Stimulated activated CD4-positive, alpha-beta T cell treated with anti-CD3 and anti-CD28 coated beads, Interleukin-2, amount 100 ng/mL, for 24 hours (primary cell): ENCODE measurements around the gene PTCD3.

Experiments used
- DNase-seq, 2 donors: peaks; one replicate each; pipeline ENCODE4 v3.0.0-alpha.2; 2020

Gene PTCD3

GRCh38 chr2:86082756-86083155 is 23.3 kb upstream of the PTCD3 start:
- DNase-seq = no peak

- no peak for DNase-seq
Measured at GRCh38 chr2:86087936-86088850, 17.8 kb upstream of the PTCD3 start.

- DNase-seq = no peak
Measured at GRCh38 chr2:86094229-86094628, 11.8 kb upstream of the PTCD3 start.

DNA sequence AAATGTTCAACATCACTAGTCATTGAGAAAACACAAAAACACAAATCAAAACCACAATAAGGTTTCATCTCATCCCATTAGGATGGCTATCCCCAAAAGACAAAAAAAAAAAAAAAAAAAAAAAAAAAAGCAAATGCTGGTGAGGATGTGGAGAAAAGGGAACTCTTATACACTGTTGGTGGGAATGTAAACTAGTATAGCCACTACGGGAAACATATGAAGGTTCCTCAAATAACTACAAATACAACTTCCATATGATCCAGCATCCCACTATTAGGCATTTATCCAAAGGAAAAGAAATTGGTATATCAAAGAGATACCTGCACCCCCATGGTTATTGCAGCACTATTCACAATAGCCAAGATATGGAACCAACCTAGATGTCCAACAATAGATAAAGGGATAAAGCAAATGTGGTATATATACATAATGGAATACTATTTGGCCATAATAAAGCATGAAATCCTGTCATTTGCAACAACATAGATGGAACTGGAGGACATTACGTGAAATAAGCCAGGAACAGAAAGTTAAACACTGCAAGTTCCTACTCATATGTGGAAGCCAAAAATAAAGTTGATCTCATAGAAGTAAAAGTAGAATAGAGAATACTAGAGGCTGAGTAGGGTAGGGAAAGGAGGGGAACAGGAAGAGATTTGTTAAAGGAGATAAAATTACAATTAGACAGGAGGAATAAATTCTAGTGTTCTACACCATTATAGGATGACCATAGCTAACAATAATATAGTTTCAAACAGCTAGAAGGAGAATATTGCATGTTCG is 8.7 kb upstream of the PTCD3 start:
- DNase-seq = no peak

DNA sequence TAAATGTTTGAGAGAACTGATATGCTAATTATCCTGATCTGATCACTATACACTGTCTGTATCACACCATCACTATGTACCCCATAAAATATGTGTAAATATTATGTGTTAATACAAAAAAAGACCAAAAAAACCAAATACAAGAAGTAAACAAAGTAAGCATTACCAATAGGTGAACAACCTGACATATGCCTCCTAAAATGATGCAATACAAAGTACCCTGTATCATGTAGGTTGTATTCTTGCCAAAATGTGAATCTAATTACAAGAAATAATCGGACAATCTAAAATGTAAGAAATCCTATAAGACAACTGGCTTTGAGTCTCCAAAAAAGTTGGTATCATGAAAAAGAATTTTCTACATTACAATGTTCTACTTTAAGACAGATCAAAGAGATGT is 8.1 kb upstream of the PTCD3 start:
- DNase-seq = no peak

- DNase-seq = no peak
Measured at GRCh38 chr2:86102157-86102556, 3.9 kb upstream of the PTCD3 start.

DNA sequence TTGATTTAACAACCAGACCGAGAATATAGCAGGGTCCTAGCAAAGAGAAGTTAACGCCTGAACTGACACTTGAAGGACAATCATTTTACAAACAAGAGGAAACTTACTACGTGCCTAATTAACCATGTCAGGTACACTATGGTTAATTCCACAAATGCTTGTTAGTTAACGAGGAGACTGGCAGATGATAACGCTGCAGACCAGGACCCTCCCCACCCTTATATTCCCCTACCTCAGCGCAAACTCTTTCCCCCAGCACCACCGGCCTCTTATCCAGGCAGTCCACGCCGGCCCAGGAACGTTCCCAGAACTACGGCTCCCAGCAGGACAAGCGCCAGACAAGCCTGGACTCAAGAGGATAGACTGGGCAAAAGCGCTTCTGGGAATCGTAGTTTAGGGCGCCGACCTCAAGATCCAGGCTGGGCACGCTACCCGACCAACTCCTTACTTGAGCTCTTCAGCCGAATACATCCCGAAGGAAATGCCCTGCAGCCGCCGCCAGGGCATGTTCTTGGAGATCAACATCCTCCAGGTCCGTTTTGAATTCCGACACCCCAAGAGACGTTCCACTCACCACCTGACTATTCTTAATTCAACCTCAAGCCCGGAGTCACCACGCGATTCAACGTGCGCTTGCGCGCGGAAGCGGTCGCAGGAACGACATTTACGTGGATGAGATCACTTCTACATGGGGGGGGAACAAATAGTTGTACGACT is 625 bp upstream of the PTCD3 start, which contains the start of gene POLR1A:
TSS of gene POLR1A (minus strand) at position 635 of the 717 bp plus-strand sequence. CDS start at position 525, 110 bp downstream.
- peak; percentile 79 to 83 for DNase-seq

- no peak for DNase-seq
Measured at GRCh38 chr2:86107031-86107430, 996 bp downstream of the PTCD3 start.

DNA sequence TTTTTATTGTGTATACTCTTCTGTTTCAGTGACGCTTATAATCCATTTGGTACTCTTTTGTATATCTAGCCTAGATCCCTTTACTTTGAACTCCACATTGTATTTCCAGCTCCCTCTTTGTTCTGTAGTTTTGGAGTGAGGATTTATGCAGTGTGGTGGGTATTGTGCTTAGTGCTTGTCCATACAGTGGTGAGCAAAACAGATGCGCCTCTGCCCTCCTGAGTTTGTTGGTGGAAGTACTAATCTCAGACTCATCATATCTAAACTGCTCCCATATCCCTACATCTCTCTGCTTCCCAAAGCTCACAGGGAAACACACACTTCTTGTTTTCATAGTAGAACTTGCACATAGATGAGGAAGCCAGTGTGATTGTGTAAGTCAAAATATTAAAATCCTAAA is 12.1 kb downstream of the PTCD3 start:
- DNase-seq = no peak

DNA sequence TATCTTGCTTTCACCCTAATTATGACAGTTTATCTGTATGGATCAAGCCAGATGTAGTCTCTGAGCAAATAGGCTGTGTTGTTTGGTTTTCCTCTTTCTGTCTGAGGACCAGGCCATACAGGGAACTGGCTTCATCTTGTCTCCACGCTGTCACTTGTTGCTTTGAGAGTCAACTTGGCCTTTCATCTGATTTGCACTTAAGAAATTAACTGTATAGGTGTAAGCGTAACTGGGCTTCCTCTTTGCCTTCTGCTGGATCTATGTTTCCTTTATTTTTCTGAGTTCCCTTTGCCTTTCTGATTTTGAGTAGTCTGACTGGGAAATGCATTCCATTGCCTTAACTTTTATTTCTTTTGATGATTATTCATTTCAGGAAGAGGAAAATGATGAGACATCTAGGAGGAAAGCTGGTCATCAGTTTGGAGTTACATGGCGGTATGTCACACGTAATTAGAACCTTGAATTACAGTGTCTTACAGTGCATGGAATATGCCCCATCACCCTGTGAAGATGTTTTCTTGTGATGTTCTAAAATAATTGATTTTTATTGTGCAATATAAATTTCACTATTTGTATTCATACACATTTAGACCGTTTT is 17.4 kb downstream of the PTCD3 start:
- DNase-seq = no peak

DNA sequence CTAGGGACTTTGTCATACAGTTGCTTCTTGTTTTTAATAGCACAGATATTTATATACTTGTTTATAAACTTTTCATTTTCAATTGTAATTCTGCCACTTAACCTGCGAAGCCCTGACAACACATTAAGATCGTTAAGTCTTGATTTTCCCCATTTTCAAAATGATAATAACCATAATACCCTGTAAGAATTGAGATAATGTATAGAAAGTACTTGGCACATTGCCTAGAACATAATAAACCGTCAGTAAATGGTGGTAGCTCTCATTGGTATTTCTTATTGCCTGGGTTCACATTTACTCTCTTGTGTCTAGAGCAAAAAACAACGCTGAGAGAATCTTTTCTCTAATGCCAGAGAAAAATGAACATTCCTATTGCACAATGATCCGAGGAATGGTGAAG is 18.6 kb downstream of the PTCD3 start:
- DNase-seq = no peak

DNA sequence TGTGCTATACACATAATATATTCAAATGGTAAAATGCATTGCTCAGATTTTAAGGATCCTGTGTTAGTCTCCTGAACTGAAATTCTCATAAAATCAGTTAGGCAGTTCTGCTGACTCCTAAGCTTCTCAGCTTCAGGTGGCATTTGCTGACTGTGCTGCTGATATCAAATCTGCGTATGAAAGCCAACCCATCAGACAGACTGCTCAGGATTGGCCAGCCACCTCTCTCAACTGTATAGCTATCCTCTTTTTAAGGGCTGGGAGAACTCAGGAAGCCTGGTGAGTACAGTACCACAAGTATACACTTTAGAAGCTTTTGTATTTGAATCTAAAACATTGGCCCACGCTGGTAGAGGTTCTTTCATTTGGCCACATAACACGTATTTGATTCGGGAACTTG is 28.7 kb downstream of the PTCD3 start:
- DNase-seq = no peak

DNA sequence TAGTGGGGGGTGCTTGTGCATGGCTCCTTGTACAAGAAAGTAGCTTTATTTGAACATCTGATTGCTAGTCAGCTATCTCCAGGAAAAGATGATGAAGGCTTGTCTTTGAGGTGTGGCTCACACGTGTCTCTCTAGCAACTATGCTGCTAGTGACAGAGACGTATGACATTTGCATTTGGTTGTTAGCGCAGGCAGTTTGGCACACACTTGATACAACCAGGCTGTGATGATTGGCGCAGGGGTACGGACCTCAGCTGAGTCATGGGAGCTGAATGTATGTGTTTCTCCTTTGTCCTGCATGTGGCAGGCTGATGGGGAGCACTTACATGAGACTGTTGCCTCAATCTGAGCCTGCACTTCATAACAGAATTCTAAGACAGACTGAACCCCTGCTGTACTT is 29.6 kb downstream of the PTCD3 start:
- DNase-seq = no peak

DNA sequence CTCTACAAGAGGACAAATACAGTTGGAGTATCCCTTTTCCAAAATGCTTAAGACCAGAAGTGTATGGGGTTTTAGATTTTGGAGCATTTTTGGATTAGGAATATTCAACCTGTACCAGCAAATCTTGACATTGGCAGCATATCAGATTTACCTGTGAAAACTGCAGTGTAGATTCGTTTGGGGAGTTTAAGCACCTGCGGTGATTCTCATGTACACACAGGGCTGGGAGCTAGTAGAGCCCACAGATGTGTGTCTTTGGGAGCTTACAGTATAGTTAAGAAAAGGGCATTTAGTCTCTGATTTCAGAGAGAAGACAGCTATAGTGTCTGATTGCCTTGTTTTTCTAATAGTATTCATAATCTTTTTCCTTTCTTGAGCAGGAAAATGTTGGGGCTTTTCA is 30.1 kb downstream of the PTCD3 start:
- no peak for DNase-seq

DNA sequence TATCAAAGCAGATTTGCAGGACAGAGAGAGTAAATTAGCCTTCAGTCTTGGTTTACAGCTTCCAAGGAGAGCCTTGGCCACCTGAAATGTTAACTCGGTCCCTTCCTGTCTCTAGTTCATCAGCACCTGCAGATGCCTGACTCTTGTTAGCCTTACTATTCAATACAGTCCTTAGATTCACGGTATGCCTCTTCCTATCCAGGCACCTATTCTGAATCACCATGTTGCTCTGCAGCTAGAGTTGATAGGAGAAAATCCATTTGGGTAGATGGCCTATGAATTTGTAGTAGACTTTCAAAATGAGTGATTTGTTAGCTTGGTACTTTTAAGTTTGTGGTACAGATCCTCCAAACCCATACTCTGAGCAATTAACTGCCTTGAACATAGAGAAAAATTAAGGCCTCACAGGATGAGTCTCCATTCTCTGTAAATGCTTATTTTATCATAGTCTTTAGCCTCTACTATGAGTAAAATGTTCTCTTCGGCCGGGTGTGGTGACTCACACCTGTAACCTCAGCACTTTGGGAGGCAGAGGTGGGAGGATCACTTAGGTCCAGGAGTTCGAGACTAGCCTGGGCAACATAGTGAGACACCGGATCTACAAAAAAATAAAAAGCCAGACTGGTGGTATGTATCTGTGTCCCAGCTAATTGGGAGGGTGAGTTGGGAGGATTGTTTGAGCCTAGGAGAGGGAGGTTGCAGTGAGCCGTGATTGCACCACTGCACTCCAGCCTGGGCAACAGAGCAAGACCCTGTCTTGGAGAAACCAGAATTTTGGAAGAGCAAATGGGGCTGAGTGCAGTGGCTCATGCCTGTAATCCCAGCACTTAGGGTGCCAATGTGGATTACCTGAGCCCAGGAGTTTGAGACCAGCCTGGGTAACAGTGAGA is 32.9 kb downstream of the PTCD3 start:
- no peak for DNase-seq

GRCh38 chr2:86139981-86140380 is 33.9 kb downstream of the PTCD3 start:
- DNase-seq = no peak

DNA sequence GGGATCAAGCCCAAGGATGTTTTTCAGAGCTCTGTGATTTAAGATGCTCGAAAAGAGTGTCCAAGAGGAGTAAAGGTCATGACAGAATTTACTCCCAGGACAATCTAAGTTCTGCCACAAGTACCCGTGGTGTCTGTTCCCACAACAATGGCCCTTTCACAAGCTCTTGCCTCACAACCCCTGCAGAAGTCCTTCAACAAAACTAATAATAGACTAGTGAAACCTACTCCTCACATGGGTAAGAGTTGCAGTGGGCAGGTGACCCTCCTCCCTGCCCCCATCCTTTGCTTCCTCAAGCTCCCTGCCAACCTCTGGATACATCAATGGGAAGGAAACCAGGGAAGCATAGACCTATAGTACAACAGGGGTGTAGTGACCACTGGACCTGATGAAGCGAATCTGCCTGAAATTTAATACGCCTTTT is 34.9 kb downstream of the PTCD3 start:
- DNase-seq = no peak

DNA sequence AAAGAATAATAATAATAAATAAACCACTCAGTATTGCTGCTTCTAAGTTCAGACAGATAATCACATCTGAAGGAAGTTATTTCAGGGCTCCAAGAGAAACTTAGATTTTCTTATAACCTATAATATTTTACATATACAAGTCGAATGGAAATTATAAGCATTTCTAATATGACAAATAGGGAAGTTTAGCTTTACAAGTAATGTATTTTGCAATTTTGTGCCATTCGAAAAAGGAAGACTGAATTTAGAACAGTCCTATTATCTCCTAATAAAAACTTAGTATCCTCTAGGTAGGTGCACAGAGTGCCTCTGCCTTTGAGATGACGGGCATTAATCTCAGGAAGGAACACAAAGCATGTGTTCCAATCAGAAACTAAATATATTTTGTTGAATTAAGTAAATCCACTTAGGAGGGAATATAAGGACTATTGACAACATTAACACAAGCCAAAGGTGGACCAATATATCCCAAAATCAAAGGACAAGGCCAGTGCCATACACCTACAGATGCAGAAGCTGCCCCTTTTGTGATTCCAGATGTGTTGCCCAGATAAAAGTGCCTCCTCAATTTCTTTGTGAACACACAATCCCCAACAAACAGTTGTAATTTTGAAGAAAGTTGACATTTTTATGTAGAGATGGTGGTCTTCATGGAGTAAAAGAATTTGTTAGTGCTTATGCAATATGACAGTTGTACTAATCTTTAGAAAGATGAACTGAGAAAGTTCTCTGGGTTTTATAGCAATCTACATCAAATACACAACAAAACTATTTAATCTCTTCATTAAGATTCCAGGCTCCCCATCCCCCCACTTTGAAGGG is 36.6 kb downstream of the PTCD3 start:
- no peak for DNase-seq

DNA sequence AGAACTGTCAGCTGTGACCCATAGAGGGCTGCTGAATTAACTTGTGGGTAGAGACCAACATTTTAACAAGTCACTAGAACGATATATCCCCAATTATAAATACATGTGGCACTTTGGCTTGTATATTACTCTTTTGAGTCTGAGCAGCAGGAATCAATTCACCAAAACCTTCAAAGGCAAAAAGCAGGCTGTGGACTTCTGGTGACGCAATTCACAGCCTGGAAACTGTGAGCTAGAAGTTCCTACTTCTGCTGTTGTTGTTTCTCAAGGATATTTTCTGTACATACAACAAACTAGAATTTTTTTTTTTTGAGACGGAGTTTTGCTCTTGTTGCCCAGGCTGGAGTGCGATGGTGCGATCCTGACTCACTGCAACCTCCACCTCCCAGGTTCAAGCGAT is 37.3 kb downstream of the PTCD3 start:
- DNase-seq = no peak

DNA sequence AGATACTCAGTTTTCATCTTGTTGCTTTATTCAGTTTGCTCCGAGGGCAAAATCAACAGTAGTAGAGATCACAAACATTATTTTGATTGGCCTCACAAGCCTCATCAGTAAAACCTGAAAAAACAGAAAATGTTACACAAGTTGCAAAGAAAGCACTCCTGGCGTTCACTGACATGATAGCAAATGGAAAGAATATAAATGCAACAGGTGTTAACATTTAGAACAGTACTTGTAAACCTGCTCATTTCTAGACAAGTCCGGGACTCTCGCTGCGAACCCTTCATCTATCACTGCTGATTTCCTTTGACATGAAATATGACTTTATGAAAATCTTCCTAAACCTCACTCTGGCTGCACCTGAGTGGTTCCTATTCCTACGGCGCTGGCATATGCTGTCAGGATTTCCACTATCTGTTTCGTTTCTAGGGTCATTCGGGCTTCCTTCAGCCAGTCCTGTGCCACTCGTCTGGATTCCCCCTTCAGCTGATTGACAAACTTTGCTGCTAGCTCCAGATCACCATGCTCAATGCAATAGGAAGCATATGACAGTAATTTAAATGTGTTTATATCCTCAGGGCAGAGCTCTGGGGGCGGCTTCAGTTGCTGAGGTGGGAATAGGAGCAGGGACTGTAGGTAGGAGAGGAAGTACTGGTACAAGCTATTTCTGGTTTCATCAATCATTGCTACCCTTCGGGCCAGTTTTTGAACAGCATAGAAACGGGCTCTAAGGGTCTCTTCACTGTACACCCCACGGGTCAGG is 38.1 kb downstream of the PTCD3 start:
- no peak for DNase-seq
